OCI-LY7 (cell line): ENCODE data around the gene C14orf93.

Experiments used
- CTCF ChIP-seq: fragments of 200-600 bp; sonication (generic); conservative IDR thresholded peaks from 2 replicates; pipeline ENCODE4 v1.5.1; 2014; ENCODE audit warnings: mild to moderate bottlenecking, antibody characterized with exemption, low read length, moderate library complexity, mixed read lengths
- EZH2phosphoT487 ChIP-seq: fragments of 200-600 bp; sonication (generic); IDR thresholded peaks from 2 replicates; pipeline ENCODE4 v1.6.1; 2018; ENCODE audit warnings: low read depth, borderline replicate concordance, mild to moderate bottlenecking, mixed run types, antibody characterized with exemption, low read length, moderate library complexity, mixed read lengths

GRCh38 chr14:23008831-23009230 is 1.1 kb downstream of the C14orf93 start:
- TF ChIP-seq CTCF (no peak), EZH2phosphoT487 (no peak)
